Small intestine (tissue), 16 donors: ENCODE results near the gene BLOC1S3. TPM values are rescaled to one million over a fixed set of nuclear protein-coding genes. Genes with fewer than 3 reads are reported as not detected.

Experiments
- DNase-seq, 2 donors: peaks; one replicate each; pipeline versions ENCODE4 v3.0.0 to v3.0.0-alpha.2; 2013
- FAIRE-seq: peaks from 2 replicates; lab custom pipeline; 2012; peaks lifted over from hg19 to GRCh38; lab: Jason Lieb, UNC
- H3K27ac ChIP-seq, 3 donors: one replicate each; pipeline ENCODE4 v1.5.1; 2013; ENCODE audit warnings: low read length in 2 of 3, mild to moderate bottlenecking in 2 of 3, control low read depth in 1 of 3, inconsistent platforms in 1 of 3, low read depth in 1 of 3, moderate library complexity in 1 of 3
- H3K27me3 ChIP-seq, 3 donors: one replicate each; pipeline ENCODE4 v1.6.1; 2013; ENCODE audit warnings: low read length in 3 of 3, inconsistent platforms in 1 of 3; ENCODE audit not compliant: control insufficient read depth in 3 of 3, insufficient read depth in 3 of 3
- H3K36me3 ChIP-seq, 3 donors: one replicate each; pipeline ENCODE4 v1.6.1; 2013; ENCODE audit warnings: low read length in 3 of 3, inconsistent platforms in 1 of 3, low read depth in 1 of 3, mild to moderate bottlenecking in 1 of 3, moderate library complexity in 1 of 3; ENCODE audit not compliant: control insufficient read depth in 3 of 3, insufficient read depth in 2 of 3
- H3K4me1 ChIP-seq, 3 donors: one replicate each; pipeline ENCODE4 v1.6.1; 2013; ENCODE audit warnings: low read length in 2 of 3, inconsistent platforms in 1 of 3, low read depth in 1 of 3, mild to moderate bottlenecking in 1 of 3, moderate library complexity in 1 of 3; ENCODE audit not compliant: control insufficient read depth in 3 of 3, insufficient read depth in 2 of 3
- H3K4me3 ChIP-seq, 3 donors: one replicate each; pipeline ENCODE4 v1.5.1; 2013; ENCODE audit warnings: low read length in 3 of 3, control low read depth in 1 of 3, inconsistent platforms in 1 of 3, low read depth in 1 of 3, mild to moderate bottlenecking in 1 of 3, moderate library complexity in 1 of 3
- H3K9me3 ChIP-seq, 2 donors: one replicate each; pipeline ENCODE4 v1.6.1; 2013; ENCODE audit warnings: low read depth in 1 of 2, low read length in 1 of 2; ENCODE audit not compliant: control insufficient read depth in 2 of 2, insufficient read depth in 1 of 2
- WGBS, 3 donors: extraction: QIAGEN DNeasy Blood & Tissue Kit; methylation state at CpG; one replicate each; pipeline ENCODE4 v1.1.7; 2013; 5-methylcytosine and 5-hydroxymethylcytosine counted together
- long read RNA-seq, 10 donors: transcript quantifications; one replicate each; lab custom pipeline, GENCODE V29; 2026
- polyA plus RNA-seq, 4 donors: library from polyadenylated mRNA; stranded (reverse) in 3 of 4; unstranded in 1 of 4; fragments of 200-250 nt in 3 of 4; fragments of 120-200 nt in 1 of 4; gene quantifications; one replicate each; pipeline versions ENCODE4 v1.2.1 to v1.2.3, GENCODE V29; 2013
- donor health status: healthy with polysubstance abuse.
- donor health status: control.
- donor health status: control.
- donor health status: Bipolar disorder and iron deficiency.
- donor health status: healthy.

BLOC1S3 gene
- polyA plus RNA-seq, result 10 to 100 TPM in 1 of 4 donors, 1 to 10 TPM in 3; 3.6 to 12.8 (median 6.4) TPM
- long read RNA-seq, donor 1, transcript BLOC1S3-202 (1 exons, 732 nt), result major isoform, 5 of 8 reads
- long read RNA-seq, donor 1, partial matches to known transcripts, result 0 of 8 reads
- long read RNA-seq, donor 1, other reads (novel, unspliced or antisense), result 0 of 8 reads
- long read RNA-seq, donor 2, partial matches to known transcripts, result 0 of 1 reads
- long read RNA-seq, donor 2, other reads (novel, unspliced or antisense), result 0 of 1 reads
- long read RNA-seq, donor 3, partial matches to known transcripts, result 0 of 1 reads
- long read RNA-seq, donor 3, other reads (novel, unspliced or antisense), result 0 of 1 reads
- long read RNA-seq, donor 4, result 0 reads
- long read RNA-seq, donor 5, result 0 reads
- long read RNA-seq, donor 6, result 0 reads
- long read RNA-seq, donor 7, partial matches to known transcripts, result 0 of 3 reads
- long read RNA-seq, donor 7, other reads (novel, unspliced or antisense), result 0 of 3 reads
- long read RNA-seq, donor 8, partial matches to known transcripts, result 0 of 1 reads
- long read RNA-seq, donor 8, other reads (novel, unspliced or antisense), result 0 of 1 reads
- long read RNA-seq, donor 9, partial matches to known transcripts, result 0 of 1 reads
- long read RNA-seq, donor 9, other reads (novel, unspliced or antisense), result 0 of 1 reads
- long read RNA-seq, donor 10, partial matches to known transcripts, result 0 of 4 reads
- long read RNA-seq, donor 10, other reads (novel, unspliced or antisense), result 0 of 4 reads

DNA sequence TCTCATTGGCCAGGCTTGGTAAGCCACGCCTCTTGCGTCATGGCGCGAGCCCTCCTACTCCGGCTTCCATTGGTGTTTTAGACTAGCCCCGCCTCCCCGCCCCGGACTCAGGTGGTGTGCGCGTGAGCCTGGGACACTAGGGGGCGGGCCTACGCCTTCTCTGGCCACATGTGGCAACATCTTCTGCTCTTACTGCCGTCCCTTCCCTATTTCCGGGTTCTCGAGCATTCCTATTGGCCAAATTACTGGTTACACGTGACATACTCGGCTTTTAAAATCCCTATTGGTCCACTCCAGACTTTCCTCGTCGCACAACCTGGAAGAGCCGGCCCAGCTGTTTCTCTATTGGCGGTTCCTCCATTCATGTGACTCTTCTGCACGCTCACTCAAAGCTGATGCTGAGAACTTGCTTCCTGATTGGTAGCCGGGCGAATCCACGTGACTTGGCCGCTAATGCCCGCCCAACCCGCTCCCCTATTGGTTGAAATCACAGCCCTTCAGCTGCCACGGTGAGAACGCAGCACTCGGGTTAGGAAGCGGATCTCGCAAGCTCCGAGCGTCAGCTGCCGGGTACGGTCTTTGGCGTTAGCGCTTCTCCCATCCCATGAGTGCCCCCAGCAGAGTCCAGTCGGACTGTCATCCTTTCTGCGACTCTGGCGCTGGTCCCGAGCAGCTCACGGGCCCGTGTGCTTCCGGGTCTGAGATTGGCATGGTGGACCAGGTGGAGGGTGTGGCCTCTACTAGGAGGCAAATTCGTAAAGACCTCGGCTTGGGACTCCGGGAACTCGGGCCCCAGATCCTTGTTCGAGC is at the start of gene BLOC1S3:
Gene BLOC1S3, plus strand, starts transcription at position 523 of the 810 bp plus-strand sequence. CDS start 513 bp downstream, outside the sequence.
- Histone ChIP-seq H3K27me3 (no peaks in the 10 kb centered on the region), H3K4me3 (peak within 1 kb of the TSS; percentile 74 to 96 (median 86)), H3K9me3 (no peaks in the 10 kb centered on the region), H3K27ac (peak within 1 kb of the TSS; percentile 88 to 98 (median 92)), H3K4me1 (peaks cover 0 to 13% (median 12%) of the 10 kb centered on the region in 3 donors), H3K36me3 (peaks cover 0 to 22% (median 2%) of the 10 kb centered on the region in 3 donors)
- 0% methylated on average over 51 of the region's 51 CpGs for WGBS, 3 donors
- DNase-seq, result peak; percentile 100
- peak; percentile 73 for FAIRE-seq

- 91 to 96% (median 93%) methylated on average over 5 of the region's 5 CpGs for whole genome bisulfite sequencing, 3 donors
- peaks cover 0 to 70% (median 0%) of the 10 kb centered on the region in 3 donors for H3K36me3 ChIP-seq
- FAIRE-seq, result no peak
- H3K27me3 ChIP-seq, result no peaks in the 10 kb centered on the region
- no peaks in the 10 kb centered on the region for H3K9me3 ChIP-seq
- H3K4me3 ChIP-seq, result no peak overlapping the region
- peaks cover 0 to 19% (median 0%) of the 10 kb centered on the region in 3 donors for H3K4me1 ChIP-seq
- H3K27ac ChIP-seq, result no peak overlapping the region
- DNase-seq, result no peak
Observed at GRCh38 chr19:45128806-45129205, 49.8 kb upstream of the BLOC1S3 start.

DNA sequence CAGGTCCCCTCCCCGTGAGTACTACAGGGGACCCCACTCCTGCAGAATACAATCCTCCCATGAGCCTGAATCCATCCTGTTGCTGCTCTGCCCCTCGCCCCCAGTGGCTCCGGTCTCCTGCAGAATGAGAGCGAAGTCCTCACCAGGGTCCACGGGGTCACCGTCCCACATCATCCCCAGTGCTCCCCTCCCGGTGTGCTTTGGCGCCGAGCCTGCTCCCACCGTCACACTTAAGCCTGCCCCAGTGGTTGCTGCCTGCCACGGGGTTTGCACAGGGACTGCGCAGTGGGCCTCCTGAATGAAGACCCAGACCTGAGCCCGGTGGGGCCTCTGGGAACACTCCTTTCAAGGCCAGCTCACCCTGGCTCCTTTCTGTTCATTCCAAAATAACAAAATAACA is 48.3 kb upstream of the BLOC1S3 start:
- Histone ChIP-seq H3K4me3 (no peak overlapping the region), H3K4me1 (peaks cover 0 to 14% (median 0%) of the 10 kb centered on the region in 3 donors), H3K36me3 (peaks cover 0 to 72% (median 0%) of the 10 kb centered on the region in 3 donors), H3K27me3 (no peaks in the 10 kb centered on the region), H3K9me3 (no peaks in the 10 kb centered on the region), H3K27ac (no peak overlapping the region)
- FAIRE-seq (no peak), DNase-seq (no peak)
- 45 to 72% (median 56%) methylated on average over 13 of the region's 13 CpGs for WGBS, 3 donors

GRCh38 chr19:45130888-45131615 is 47.5 kb upstream of the BLOC1S3 start:
- H3K36me3 ChIP-seq, result peaks cover 0 to 69% (median 0%) of the 10 kb centered on the region in 3 donors
- no peaks in the 10 kb centered on the region for H3K27me3 ChIP-seq
- 43 to 56% (median 50%) methylated on average over 11 to 13 of the region's 13 CpGs for WGBS, 3 donors
- H3K4me1 ChIP-seq, result peaks cover 0 to 9% (median 0%) of the 10 kb centered on the region in 3 donors
- H3K4me3 ChIP-seq, result no peak overlapping the region
- H3K9me3 ChIP-seq, result no peaks in the 10 kb centered on the region
- no peak for FAIRE-seq
- DNase-seq, result peak in 1 of 2 donors; percentile 62
- H3K27ac ChIP-seq, result no peak overlapping the region

DNA sequence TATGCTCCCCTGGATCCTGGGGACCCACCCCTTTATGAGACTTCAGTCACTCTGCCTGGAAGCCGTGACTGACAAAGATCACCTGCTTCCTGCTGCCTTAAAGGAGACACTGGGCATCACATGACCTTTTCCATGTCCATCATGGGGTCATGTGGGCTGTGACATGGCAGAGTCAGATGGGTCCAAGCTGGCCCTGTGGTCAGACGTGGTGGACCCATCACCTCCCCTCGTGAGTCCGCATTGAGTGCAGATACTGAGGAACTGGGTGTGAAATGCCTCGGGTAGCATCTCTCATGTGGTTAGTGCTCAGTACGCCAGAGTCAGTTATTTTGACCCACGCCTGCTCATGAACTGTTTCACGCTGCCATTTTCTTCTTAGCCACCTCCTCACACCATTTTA is 44.9 kb upstream of the BLOC1S3 start:
- Histone ChIP-seq H3K27ac (no peak overlapping the region), H3K4me3 (no peak overlapping the region), H3K27me3 (no peaks in the 10 kb centered on the region), H3K9me3 (no peaks in the 10 kb centered on the region), H3K36me3 (peaks cover 0 to 68% (median 0%) of the 10 kb centered on the region in 3 donors), H3K4me1 (peaks cover 0 to 14% (median 0%) of the 10 kb centered on the region in 3 donors)
- DNase-seq (no peak), FAIRE-seq (no peak)
- 79 to 93% (median 90%) methylated on average over 8 of the region's 8 CpGs for WGBS, 3 donors

GRCh38 chr19:45135176-45135885 is 43.3 kb upstream of the BLOC1S3 start:
- Histone ChIP-seq H3K36me3 (peaks cover 0 to 67% (median 0%) of the 10 kb centered on the region in 3 donors), H3K4me1 (peaks cover 0 to 10% (median 0%) of the 10 kb centered on the region in 3 donors), H3K27ac (no peak overlapping the region), H3K27me3 (no peaks in the 10 kb centered on the region), H3K4me3 (no peak overlapping the region), H3K9me3 (no peaks in the 10 kb centered on the region)
- no peak for DNase-seq
- FAIRE-seq, result no peak
- WGBS, 3 donors, result 94 to 98% (median 96%) methylated on average over 21 of the region's 21 CpGs

GRCh38 chr19:45136507-45137178 is 41.9 kb upstream of the BLOC1S3 start:
- WGBS, 3 donors, result 78 to 95% (median 87%) methylated on average over 12 of the region's 12 CpGs
- H3K9me3 ChIP-seq, result no peaks in the 10 kb centered on the region
- no peaks in the 10 kb centered on the region for H3K27me3 ChIP-seq
- FAIRE-seq (no peak), DNase-seq (no peak)
- H3K4me1 ChIP-seq, result peaks cover 0 to 7% (median 0%) of the 10 kb centered on the region in 3 donors
- peak overlapping the region in 1 of 3 donors; percentile 63 for H3K27ac ChIP-seq
- peaks cover 0 to 71% (median 2%) of the 10 kb centered on the region in 3 donors for H3K36me3 ChIP-seq
- H3K4me3 ChIP-seq, result no peak overlapping the region
